Hematopoietic multipotent progenitor cell treated with erythropoietin and hydrocortisone succinate and interleukin-3 and kit ligand, for 4 days (in vitro differentiated cells): Measurements from ENCODE around the gene TSHZ2.
"Not testable (repeated sequence)": the region's sequence is repeated elsewhere in the genome, so short reads cannot be mapped to it uniquely, and the experiment has no call there.

Source experiments
- DNase-seq: peaks from one replicate; pipeline ENCODE4 v3.0.0-alpha.2; 2015

The TSHZ2 gene

DNA sequence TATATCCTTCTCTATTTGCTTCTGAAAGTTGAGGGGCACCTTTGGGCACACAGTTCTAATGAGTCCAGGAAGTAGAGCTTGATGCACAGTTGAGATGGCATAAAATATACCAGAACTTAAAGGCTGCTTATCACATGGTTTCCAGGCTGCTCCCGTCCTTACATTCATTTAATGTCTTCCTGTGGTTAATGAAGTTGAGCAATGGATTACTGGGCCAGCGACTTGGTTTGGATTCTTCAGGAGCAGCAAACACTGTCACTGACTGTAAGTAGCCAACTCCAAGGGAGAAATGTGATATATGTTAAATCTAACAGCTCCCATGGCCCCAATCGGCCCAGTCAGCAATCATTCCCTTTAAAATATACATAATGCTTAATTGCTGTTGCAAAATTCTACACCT, 9.0 kb upstream of the TSHZ2 start:
- DNase-seq: no peak

DNA sequence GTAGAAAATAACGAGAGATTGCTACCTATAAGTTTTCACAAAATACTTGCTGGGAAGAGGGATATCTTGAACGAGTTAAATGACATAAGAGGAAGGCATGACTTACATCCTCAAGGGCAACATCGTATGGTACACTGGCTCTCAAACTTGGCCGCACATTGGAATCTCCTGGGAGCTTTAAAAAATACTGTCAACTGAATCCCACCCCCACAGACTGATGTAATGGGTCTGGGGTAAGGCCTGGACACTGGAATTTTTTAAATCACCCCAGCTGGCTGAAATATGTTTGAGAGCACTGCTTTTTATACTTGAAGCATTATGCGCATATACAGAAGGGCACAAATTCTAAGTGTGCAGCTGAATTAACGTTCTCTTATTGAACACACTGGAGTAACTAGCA, 8.0 kb upstream of the TSHZ2 start:
- DNase-seq: no peak

DNA sequence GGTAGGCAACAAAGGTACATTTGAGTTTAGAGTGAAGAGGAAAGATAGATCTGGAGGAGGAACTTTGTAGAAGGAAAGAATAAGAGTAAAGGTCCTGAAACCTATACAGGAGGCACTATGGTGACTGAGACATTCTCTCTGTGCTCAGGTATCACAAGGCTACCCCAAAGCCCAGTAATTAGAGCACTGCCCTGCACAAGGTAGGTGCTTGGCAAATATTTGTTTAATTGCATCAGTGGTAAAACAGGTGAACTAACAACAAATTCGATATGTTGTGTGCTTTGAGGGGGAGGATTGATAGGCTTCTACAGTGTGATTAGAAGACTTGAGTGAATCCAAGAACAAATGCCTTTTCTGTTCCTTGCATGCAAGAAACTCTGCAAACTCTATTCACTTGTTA, 6.8 kb upstream of the TSHZ2 start:
- DNase-seq: no peak

GRCh38 chr20:52965819-52966218, 6.3 kb upstream of the TSHZ2 start:
- no peak for DNase-seq

DNA sequence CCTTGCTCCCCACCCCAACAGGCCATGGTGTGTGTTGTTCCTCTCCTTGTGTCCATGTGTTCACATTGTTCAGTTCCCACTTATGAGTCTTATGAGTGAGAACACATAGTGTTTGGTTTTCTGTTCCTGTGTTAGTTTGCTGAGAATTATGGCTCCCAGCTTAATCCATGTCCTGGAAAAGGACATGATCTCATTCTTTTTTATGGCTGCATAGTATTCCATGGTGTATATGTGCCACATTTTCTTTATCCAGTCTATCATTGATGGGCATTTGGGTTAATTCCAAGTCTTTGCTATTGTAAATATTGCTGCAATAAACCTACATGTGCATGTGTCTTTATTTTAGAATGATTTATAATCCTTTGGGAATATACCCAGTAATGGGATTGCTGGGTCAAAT, 5.6 kb upstream of the TSHZ2 start:
- DNase-seq: not testable (repeated sequence)

GRCh38 chr20:52971498-52972189, 514 bp upstream of the TSHZ2 start:
- DNase-seq: no peak

DNA sequence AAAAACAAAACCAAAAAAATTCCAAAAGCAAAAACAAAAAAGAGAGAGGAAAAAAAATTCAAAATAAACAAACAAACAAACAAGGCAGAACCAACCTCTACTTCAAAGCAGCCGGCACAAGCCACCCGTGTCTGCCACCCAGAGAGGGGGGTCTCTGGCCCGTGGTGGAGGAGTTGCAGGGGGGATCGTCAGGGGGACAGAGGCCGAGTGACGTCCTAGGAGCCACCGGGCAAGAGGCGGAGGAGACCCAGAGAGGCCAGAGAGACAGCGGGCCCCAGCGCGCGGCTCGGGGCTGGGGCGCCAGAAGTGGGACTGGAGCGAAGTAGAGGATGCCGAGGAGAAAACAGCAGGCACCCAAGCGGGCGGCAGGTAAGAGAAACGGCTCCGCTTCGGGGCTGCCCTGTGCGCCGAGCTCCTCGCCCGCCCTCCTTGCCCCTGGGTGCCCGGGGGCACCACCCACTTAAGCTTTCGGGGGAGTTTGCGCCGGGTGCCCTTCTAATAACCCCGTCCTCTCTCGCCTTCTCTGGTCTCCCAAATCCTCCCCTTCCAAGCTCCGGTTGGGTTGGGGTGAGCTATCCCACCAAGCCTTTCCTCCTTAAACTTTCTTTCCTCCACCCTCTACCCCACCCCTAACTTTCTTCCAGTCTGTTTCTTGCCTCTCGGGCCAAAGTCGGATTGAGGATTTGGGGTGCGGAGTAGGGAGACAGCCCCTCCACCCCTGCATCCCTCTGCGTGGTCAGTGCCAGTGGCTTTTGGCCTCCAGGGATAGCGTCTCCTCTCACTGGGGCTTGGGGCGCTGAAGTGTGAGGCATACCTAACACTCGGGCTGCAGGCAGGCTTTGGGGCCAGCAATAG, 1.0 kb downstream of the TSHZ2 start:
- DNase-seq: no peak

- no peak for DNase-seq
Measured at GRCh38 chr20:52974179-52974594, 2.0 kb downstream of the TSHZ2 start.

- no peak for DNase-seq
Measured at GRCh38 chr20:52975029-52975732, 3.0 kb downstream of the TSHZ2 start.

- DNase-seq: no peak
Measured at GRCh38 chr20:52975803-52976531, 3.8 kb downstream of the TSHZ2 start.

- DNase-seq: no peak
Measured at GRCh38 chr20:52978851-52979250, 6.7 kb downstream of the TSHZ2 start.

GRCh38 chr20:52981051-52981450, 8.9 kb downstream of the TSHZ2 start:
- DNase-seq: no peak

DNA sequence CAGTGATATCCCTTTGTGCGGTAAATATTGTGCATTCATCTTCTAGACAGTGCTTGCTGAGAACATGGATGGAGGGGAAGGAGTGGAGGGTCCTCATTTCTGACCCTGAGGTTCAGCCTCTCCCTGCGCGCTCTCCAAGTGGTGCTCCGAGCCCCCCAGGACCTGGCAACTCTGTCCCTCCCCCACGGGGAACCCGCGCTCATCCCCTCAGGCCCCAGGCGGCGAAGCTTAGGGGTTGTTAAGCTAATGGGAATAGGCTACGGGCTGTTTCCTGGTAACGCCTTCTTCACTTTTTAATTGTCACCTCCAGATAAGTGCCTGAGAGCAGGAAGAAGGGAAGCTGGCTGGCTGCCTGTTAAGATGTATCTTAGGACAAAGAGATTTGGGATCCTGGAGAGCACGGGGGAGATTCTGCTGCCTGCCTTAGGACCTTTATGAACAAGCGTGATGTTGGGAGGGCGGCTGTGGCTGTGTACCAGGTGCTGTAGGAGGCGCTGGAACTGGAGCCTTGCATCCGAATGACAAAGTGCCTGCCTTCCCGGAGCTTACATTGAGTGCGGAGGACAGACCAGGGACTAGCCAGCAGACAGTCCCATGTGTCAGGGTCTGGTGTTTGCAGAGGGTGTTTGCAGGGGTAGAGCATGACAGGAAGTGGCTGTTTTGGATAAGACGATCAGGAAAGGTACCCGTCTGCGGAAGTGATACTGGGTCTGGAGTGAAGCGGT, 11.7 kb downstream of the TSHZ2 start:
- no peak for DNase-seq

GRCh38 chr20:52984451-52984810, 12.3 kb downstream of the TSHZ2 start:
- no peak for DNase-seq

DNA sequence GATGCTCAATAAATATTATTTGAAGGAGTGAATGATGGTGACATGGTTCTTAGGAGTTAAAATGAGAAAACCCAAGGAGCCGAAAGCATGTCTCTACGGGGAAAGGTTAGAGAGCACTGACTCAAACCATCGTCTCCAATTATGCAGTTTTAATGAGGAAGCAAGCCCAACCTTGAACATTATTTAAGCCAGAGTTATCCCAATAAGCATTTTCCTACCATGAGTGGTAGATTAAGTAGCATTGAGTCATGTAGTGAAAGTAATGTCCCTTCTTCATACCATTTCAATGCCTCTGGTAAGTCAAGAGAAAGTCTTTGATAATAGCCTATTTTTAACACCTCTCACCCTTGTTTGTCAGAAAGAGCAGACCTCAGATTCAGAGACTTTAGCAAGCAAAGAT, 13.5 kb downstream of the TSHZ2 start:
- DNase-seq: no peak

GRCh38 chr20:52987295-52987694, 15.1 kb downstream of the TSHZ2 start:
- no peak for DNase-seq

DNA sequence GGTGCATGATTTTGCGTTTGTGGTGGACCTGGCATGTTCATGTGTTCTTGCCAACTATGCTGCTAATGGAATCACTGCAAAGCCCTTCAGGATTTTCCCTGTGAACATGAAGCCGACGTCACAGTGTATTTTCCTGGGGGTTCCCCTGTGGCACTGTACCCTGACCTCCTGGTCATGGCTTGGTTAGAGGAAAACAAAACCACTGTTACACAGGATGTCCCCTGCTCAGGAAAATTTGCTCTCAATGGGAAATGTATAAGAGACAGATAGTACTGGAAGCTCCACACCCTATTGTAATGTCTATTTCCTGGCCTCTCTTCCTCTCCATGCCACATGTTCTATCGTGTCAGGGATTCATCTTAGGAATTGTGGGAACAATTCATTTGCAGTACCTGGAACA, 19.7 kb downstream of the TSHZ2 start:
- DNase-seq: no peak

DNA sequence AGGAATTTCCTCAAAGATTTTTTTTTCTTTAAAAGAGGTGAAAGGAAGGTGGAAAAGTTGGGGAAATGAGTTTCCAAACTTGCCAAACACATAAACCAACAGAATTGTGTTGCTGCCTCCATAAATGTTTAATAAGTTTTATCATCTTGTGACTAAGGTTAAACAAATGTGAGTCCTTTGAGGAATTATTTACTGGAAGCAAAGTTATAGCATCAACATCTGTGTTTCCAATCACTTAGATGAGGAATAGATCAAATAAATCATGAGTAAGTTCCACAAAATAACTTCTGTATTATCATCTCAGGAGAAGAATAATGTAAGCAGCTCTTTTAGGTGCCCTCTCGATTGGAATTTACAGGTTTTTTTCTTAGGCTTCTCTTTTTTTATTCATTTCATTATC, 20.5 kb downstream of the TSHZ2 start:
- no peak for DNase-seq

DNA sequence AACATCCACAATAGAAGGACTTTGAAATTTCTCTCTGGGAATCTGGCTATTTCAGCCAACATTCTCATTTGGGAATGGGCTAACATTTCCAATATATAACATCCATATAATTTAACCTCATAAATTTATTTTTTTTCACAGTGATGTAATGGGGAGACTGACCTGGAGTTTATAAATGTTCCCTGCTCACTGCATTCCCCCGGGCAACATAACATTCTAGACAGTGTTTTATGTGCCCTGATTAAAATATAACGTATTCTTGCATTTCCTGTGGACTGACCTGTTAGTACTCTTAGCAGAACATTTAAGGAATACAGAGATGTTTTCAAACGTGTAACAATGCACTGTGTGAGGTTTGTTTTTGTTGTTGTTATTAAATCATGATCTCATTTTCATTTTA, 20.9 kb downstream of the TSHZ2 start:
- DNase-seq: no peak

DNA sequence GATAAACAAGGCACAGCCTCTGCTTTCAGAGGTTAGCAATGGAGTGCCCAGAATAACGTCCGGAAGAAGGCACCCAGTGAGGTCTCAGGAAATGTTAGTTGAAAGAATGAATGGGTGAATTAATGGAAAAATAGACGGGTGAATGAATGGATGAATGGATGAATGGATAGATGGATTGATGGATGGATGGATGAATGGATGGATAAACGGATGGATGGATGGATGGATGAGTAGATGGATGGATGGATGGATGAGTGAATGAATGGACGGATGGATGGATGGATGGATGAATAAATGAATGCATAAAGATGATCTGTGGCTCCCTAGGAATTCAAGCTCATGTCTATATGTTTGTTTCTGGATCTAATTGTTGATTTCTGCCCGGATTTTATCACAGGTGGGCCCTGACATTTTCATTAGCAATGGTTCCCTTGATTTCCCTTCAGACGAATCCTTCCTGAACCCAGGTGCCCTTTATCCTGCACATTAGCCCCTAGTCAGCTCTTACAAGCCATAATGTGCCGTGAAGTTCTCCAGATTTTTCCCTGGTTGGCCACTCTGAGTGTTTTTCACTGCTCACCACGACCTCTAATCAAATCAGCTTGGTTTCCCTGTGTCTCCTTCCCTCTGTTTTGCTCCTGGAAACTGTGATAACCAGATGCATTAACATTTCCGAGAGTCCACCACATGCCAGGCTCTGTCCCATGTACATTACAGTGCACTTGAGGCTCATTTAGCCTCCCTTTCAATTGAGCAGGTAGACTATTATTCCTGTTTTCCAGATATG, 22.2 kb downstream of the TSHZ2 start:
- no peak for DNase-seq

DNA sequence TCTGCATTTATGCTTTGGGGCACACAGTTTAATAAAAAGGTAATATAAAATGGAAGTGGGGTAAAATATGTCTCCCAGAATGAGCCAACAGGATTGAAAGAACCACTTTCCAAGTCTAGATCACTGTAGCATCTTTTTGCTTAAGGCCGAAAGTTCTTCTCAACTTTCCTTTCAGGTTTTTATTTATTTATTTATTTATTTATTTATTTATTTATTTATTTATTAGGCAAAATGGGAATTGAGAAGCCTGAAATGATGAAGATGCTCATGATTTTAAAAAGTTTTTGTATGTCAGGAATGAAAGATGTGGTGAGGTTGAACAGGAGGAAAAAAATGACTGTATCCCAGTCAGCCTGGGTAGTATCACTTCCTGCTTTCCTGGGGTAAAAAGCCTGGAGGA, 24.0 kb downstream of the TSHZ2 start:
- no peak for DNase-seq

DNA sequence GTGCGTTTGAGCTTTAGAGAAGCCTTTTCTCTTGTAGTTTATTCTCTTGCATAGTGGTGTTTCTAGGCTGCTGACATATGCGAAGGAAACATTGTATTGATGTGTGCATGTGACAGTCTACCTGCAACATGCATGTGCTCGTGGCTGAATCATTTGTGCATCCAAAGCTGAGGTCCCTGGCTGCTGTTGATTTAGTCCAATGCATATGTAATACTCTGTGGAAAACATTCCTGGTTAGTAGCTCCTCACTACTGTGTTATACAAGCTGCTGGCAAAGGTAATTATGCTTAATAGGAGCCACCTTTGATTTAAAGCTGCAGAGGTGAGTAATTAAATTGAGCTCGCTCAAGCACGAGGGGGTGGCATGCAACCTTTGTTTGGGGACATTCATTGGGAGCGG, 24.5 kb downstream of the TSHZ2 start:
- no peak for DNase-seq
